Loucy (cell line): ENCODE results near the gene ZNF785.

Experiments
- CTCF ChIP-seq: fragments of 200-600 bp; sonication (generic); conservative IDR thresholded peaks from 2 replicates; pipeline ENCODE4 v1.5.1; 2014; ENCODE audit warnings: mild to moderate bottlenecking, antibody characterized with exemption, low read length
- EZH2phosphoT487 ChIP-seq: fragments of 200-600 bp; IDR thresholded peaks from 2 replicates; pipeline ENCODE4 v1.6.1; 2018; ENCODE audit warnings: antibody characterized with exemption, mild to moderate bottlenecking, moderate library complexity, borderline replicate concordance

GRCh38 chr16:30619638-30620037 lies 34.1 kb upstream of the ZNF785 start:
- TF ChIP-seq CTCF (no peak), EZH2phosphoT487 (no peak)
